Tibial nerve (tissue), 4 donors: ENCODE measurements around the gene CANT1.

ENCODE experiments used
- EP300 ChIP-seq, 2 donors: sonication (generic); formaldehyde crosslinking; IDR thresholded peaks; one replicate each; pipeline ENCODE4 v1.6.1; 2017; ENCODE audit warnings: antibody characterized with exemption in 2 of 2, mild to moderate bottlenecking in 1 of 2
- POLR2A ChIP-seq, 2 donors: fragments of 450-650 bp; IDR thresholded peaks; one replicate each; pipeline ENCODE4 v1.6.1; 2017; ENCODE audit warnings: antibody characterized with exemption in 2 of 2, mild to moderate bottlenecking in 2 of 2, moderate library complexity in 2 of 2
- TF ChIP-seq, protein P1 (sequence below), 5 experiments: fragments of 200-600 bp in 3 of 5; fragments of 450-650 bp in 2 of 5; sonication (generic) in 3 of 5; IDR thresholded peaks; one replicate each; pipeline ENCODE4 v1.5.1; 2016 to 2019; ENCODE audit warnings: antibody characterized with exemption in 5 of 5, mild to moderate bottlenecking in 3 of 5, moderate library complexity in 2 of 5

DNA sequence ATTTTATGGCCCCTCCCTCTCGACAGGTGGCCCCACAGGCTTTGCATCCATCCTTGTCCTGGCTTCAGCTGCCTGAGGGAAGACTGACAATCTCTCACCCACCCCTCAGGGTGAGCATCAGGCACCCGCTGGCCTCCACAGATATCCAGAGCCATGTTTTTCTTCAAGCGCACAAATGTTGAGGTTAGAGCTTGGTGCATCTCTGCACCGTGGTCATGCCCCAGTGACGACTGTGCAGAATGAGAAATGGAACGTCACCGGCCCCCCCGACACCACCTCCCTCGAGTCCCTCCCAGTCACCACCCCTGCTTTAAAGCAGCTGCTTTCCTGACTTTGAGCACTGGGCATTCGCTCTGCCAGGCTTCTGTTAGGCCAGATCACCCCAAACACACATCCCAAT, 64.6 kb downstream of the CANT1 start:
- TF ChIP-seq, protein P1, sequence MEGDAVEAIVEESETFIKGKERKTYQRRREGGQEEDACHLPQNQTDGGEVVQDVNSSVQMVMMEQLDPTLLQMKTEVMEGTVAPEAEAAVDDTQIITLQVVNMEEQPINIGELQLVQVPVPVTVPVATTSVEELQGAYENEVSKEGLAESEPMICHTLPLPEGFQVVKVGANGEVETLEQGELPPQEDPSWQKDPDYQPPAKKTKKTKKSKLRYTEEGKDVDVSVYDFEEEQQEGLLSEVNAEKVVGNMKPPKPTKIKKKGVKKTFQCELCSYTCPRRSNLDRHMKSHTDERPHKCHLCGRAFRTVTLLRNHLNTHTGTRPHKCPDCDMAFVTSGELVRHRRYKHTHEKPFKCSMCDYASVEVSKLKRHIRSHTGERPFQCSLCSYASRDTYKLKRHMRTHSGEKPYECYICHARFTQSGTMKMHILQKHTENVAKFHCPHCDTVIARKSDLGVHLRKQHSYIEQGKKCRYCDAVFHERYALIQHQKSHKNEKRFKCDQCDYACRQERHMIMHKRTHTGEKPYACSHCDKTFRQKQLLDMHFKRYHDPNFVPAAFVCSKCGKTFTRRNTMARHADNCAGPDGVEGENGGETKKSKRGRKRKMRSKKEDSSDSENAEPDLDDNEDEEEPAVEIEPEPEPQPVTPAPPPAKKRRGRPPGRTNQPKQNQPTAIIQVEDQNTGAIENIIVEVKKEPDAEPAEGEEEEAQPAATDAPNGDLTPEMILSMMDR (IDR thresholded peaks at IDR 0.05): no peak
- TF ChIP-seq POLR2A (IDR thresholded peaks at IDR 0.05) (no peak), EP300 (IDR thresholded peaks at IDR 0.05) (no peak)
